Measurements from ENCODE around the gene SV2B. TPM values are rescaled to one million over a fixed set of nuclear protein-coding genes. Genes with fewer than 3 reads are reported as not detected.
A peak's percentile ranks its signal among the peaks of the same experiment; 100 is the strongest.

SV2B gene
- polyA plus RNA-seq, 2 donors: 0.02 to 0.07 TPM

DNA sequence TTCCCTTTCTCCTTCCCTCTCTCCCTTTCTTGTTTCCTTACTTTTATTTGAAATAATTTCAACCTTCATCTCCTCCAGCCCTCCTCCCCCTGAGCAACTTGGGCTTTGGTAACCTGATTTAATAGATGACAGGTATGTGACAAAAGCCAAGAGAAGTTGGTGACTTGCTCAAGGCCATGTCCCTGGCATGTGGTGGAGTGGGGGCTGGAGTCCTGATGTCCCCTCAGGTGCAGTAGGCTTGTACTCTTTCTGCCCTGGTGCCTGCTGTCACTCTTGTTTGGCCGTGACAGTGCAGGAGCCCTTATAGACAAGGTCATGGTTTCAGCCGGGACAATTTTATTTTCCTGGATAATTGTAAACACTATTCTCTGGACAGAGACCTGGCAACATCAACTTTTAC, 152.7 kb downstream of the SV2B start:
- WGBS, 2 donors: 72 to 89% methylated on average over 2 of the region's 2 CpGs
- Histone ChIP-seq H3K27me3 (ENCODE audit: control insufficient read depth in 1 of 2, insufficient read depth in 2 of 2, low read length in 2 of 2) (peaks cover 0 to 3% of the 10 kb centered on the region in 2 donors), H3K9me3 (ENCODE audit: control insufficient read depth in 2 of 2, insufficient read depth in 1 of 2, low read depth in 1 of 2, low read length in 1 of 2) (no peaks in the 10 kb centered on the region), H3K4me3 (ENCODE audit: low read depth in 1 of 2, low read length in 2 of 2) (no peak overlapping the region), H3K4me1 (ENCODE audit: control insufficient read depth in 2 of 2, insufficient read depth in 2 of 2, low read length in 1 of 2) (no peaks in the 10 kb centered on the region), H3K36me3 (ENCODE audit: control insufficient read depth in 2 of 2, insufficient read depth in 2 of 2, low read length in 1 of 2) (no peaks in the 10 kb centered on the region), H3K27ac (ENCODE audit: low read depth in 2 of 2, low read length in 1 of 2) (no peak overlapping the region)

- H3K27ac ChIP-seq (ENCODE audit: low read depth in 2 of 2, low read length in 1 of 2): no peak overlapping the region
- H3K4me3 ChIP-seq (ENCODE audit: low read depth in 1 of 2, low read length in 2 of 2): no peak overlapping the region
- peaks cover 0 to 3% of the 10 kb centered on the region in 2 donors for H3K27me3 ChIP-seq (ENCODE audit: control insufficient read depth in 1 of 2, insufficient read depth in 2 of 2, low read length in 2 of 2)
- 72 to 79% methylated on average over 3 of the region's 3 CpGs for WGBS, 2 donors
- no peaks in the 10 kb centered on the region for H3K36me3 ChIP-seq (ENCODE audit: control insufficient read depth in 2 of 2, insufficient read depth in 2 of 2, low read length in 1 of 2)
- H3K9me3 ChIP-seq (ENCODE audit: control insufficient read depth in 2 of 2, insufficient read depth in 1 of 2, low read depth in 1 of 2, low read length in 1 of 2): no peaks in the 10 kb centered on the region
- no peaks in the 10 kb centered on the region for H3K4me1 ChIP-seq (ENCODE audit: control insufficient read depth in 2 of 2, insufficient read depth in 2 of 2, low read length in 1 of 2)
Observed at GRCh38 chr15:91253605-91254004, 153.5 kb downstream of the SV2B start.

DNA sequence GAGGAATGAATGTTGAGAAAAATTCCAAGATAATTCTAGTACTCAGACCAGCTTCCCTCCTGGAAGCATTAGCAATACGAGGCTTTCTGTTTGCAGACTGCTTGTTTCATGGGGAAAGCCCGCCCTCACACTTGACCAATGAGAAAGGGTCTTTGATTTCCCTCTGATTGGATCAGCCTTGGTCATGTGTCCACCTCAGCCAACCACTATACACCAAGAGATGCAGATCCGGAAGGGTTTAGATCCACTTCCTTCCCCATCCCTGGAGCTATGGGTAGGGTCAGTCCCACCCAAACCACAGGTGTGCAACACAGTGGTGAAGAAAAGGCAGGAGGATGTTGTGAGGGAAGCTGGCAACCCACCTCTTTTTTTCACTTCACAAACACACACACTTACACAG, 154.7 kb downstream of the SV2B start:
- WGBS, 2 donors: 75 to 86% methylated on average over 3 of the region's 3 CpGs
- Histone ChIP-seq H3K4me3 (ENCODE audit: low read depth in 1 of 2, low read length in 2 of 2) (no peak overlapping the region), H3K36me3 (ENCODE audit: control insufficient read depth in 2 of 2, insufficient read depth in 2 of 2, low read length in 1 of 2) (no peaks in the 10 kb centered on the region), H3K27me3 (ENCODE audit: control insufficient read depth in 1 of 2, insufficient read depth in 2 of 2, low read length in 2 of 2) (peaks cover 0 to under 1% of the 10 kb centered on the region in 2 donors), H3K9me3 (ENCODE audit: control insufficient read depth in 2 of 2, insufficient read depth in 1 of 2, low read depth in 1 of 2, low read length in 1 of 2) (no peaks in the 10 kb centered on the region), H3K4me1 (ENCODE audit: control insufficient read depth in 2 of 2, insufficient read depth in 2 of 2, low read length in 1 of 2) (no peaks in the 10 kb centered on the region), H3K27ac (ENCODE audit: low read depth in 2 of 2, low read length in 1 of 2) (no peak overlapping the region)

GRCh38 chr15:91255670-91256192, 155.7 kb downstream of the SV2B start:
- Histone ChIP-seq H3K9me3 (ENCODE audit: control insufficient read depth in 2 of 2, insufficient read depth in 1 of 2, low read depth in 1 of 2, low read length in 1 of 2) (no peaks in the 10 kb centered on the region), H3K27ac (ENCODE audit: low read depth in 2 of 2, low read length in 1 of 2) (no peak overlapping the region), H3K36me3 (ENCODE audit: control insufficient read depth in 2 of 2, insufficient read depth in 2 of 2, low read length in 1 of 2) (no peaks in the 10 kb centered on the region), H3K4me3 (ENCODE audit: low read depth in 1 of 2, low read length in 2 of 2) (no peak overlapping the region), H3K27me3 (ENCODE audit: control insufficient read depth in 1 of 2, insufficient read depth in 2 of 2, low read length in 2 of 2) (no peaks in the 10 kb centered on the region), H3K4me1 (ENCODE audit: control insufficient read depth in 2 of 2, insufficient read depth in 2 of 2, low read length in 1 of 2) (no peaks in the 10 kb centered on the region)
- WGBS, 2 donors: 37 to 43% methylated on average over 3 of the region's 3 CpGs

- peaks cover 0 to under 1% of the 10 kb centered on the region in 2 donors for H3K4me1 ChIP-seq (ENCODE audit: control insufficient read depth in 2 of 2, insufficient read depth in 2 of 2, low read length in 1 of 2)
- H3K27ac ChIP-seq (ENCODE audit: low read depth in 2 of 2, low read length in 1 of 2): no peak overlapping the region
- 86 to 87% methylated on average over 6 of the region's 6 CpGs for WGBS, 2 donors
- no peaks in the 10 kb centered on the region for H3K36me3 ChIP-seq (ENCODE audit: control insufficient read depth in 2 of 2, insufficient read depth in 2 of 2, low read length in 1 of 2)
- H3K4me3 ChIP-seq (ENCODE audit: low read depth in 1 of 2, low read length in 2 of 2): no peak overlapping the region
- no peaks in the 10 kb centered on the region for H3K27me3 ChIP-seq (ENCODE audit: control insufficient read depth in 1 of 2, insufficient read depth in 2 of 2, low read length in 2 of 2)
- no peaks in the 10 kb centered on the region for H3K9me3 ChIP-seq (ENCODE audit: control insufficient read depth in 2 of 2, insufficient read depth in 1 of 2, low read depth in 1 of 2, low read length in 1 of 2)
Observed at GRCh38 chr15:91257746-91258414, 157.8 kb downstream of the SV2B start.

DNA sequence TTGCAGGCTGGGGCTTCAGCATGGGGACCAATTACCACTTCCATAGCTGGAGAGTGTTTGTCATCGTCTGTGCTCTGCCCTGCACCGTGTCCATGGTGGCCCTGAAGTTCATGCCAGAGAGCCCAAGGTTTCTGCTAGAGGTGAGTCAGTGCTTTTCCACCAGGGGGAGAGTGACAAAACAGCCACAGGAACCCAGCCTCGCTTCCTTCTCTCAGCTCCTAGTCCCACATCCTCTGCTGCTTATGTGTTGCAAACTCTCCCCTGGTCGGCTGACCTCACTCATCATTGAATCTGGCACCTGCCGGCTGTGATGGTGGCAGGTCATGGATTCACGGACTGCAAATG, 158.3 kb downstream of the SV2B start:
- WGBS, 2 donors: 52 to 64% methylated on average over 6 of the region's 6 CpGs

GRCh38 chr15:91259077-91259476, 159.0 kb downstream of the SV2B start:
- Histone ChIP-seq H3K36me3 (ENCODE audit: control insufficient read depth in 2 of 2, insufficient read depth in 2 of 2, low read length in 1 of 2) (no peaks in the 10 kb centered on the region), H3K9me3 (ENCODE audit: control insufficient read depth in 2 of 2, insufficient read depth in 1 of 2, low read depth in 1 of 2, low read length in 1 of 2) (no peaks in the 10 kb centered on the region), H3K4me1 (ENCODE audit: control insufficient read depth in 2 of 2, insufficient read depth in 2 of 2, low read length in 1 of 2) (peaks cover 0 to 7% of the 10 kb centered on the region in 2 donors), H3K27ac (ENCODE audit: low read depth in 2 of 2, low read length in 1 of 2) (no peak overlapping the region), H3K27me3 (ENCODE audit: control insufficient read depth in 1 of 2, insufficient read depth in 2 of 2, low read length in 2 of 2) (no peaks in the 10 kb centered on the region), H3K4me3 (ENCODE audit: low read depth in 1 of 2, low read length in 2 of 2) (no peak overlapping the region)
- 81 to 84% methylated on average over 3 of the region's 3 CpGs for WGBS, 2 donors

More for the DNA sequence above, 158.3 kb downstream of the SV2B start:
- Histone ChIP-seq H3K4me3 (ENCODE audit: low read depth in 1 of 2, low read length in 2 of 2) (no peak overlapping the region), H3K36me3 (ENCODE audit: control insufficient read depth in 2 of 2, insufficient read depth in 2 of 2, low read length in 1 of 2) (no peaks in the 10 kb centered on the region), H3K4me1 (ENCODE audit: control insufficient read depth in 2 of 2, insufficient read depth in 2 of 2, low read length in 1 of 2) (peaks cover 0 to 5% of the 10 kb centered on the region in 2 donors), H3K27me3 (ENCODE audit: control insufficient read depth in 1 of 2, insufficient read depth in 2 of 2, low read length in 2 of 2) (no peaks in the 10 kb centered on the region), H3K27ac (ENCODE audit: low read depth in 2 of 2, low read length in 1 of 2) (no peak overlapping the region), H3K9me3 (ENCODE audit: control insufficient read depth in 2 of 2, insufficient read depth in 1 of 2, low read depth in 1 of 2, low read length in 1 of 2) (no peaks in the 10 kb centered on the region)

DNA sequence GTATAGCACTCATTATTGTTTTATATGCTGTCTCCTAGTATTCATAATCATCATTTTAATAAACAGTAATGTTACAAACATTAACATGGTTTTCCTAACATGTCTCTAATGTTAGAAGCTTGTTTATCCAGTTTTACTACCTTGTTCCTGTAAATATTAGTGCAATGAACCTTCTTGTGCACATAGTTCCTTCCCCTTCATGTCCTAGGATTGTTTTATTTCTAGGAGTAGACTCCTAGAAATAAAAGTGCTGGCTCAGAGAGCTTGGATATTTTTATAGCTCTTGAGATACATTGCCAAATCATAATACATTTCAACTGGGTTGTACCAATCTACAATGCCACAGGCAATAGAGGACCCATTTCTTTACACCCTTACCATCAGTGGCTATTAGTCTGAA, 161.3 kb downstream of the SV2B start:
- H3K27ac ChIP-seq (ENCODE audit: low read depth in 2 of 2, low read length in 1 of 2): no peak overlapping the region
- no peak overlapping the region for H3K4me3 ChIP-seq (ENCODE audit: low read depth in 1 of 2, low read length in 2 of 2)
- H3K36me3 ChIP-seq (ENCODE audit: control insufficient read depth in 2 of 2, insufficient read depth in 2 of 2, low read length in 1 of 2): no peaks in the 10 kb centered on the region
- H3K4me1 ChIP-seq (ENCODE audit: control insufficient read depth in 2 of 2, insufficient read depth in 2 of 2, low read length in 1 of 2): peaks cover 0 to 7% of the 10 kb centered on the region in 2 donors
- no peaks in the 10 kb centered on the region for H3K27me3 ChIP-seq (ENCODE audit: control insufficient read depth in 1 of 2, insufficient read depth in 2 of 2, low read length in 2 of 2)
- no peaks in the 10 kb centered on the region for H3K9me3 ChIP-seq (ENCODE audit: control insufficient read depth in 2 of 2, insufficient read depth in 1 of 2, low read depth in 1 of 2, low read length in 1 of 2)

DNA sequence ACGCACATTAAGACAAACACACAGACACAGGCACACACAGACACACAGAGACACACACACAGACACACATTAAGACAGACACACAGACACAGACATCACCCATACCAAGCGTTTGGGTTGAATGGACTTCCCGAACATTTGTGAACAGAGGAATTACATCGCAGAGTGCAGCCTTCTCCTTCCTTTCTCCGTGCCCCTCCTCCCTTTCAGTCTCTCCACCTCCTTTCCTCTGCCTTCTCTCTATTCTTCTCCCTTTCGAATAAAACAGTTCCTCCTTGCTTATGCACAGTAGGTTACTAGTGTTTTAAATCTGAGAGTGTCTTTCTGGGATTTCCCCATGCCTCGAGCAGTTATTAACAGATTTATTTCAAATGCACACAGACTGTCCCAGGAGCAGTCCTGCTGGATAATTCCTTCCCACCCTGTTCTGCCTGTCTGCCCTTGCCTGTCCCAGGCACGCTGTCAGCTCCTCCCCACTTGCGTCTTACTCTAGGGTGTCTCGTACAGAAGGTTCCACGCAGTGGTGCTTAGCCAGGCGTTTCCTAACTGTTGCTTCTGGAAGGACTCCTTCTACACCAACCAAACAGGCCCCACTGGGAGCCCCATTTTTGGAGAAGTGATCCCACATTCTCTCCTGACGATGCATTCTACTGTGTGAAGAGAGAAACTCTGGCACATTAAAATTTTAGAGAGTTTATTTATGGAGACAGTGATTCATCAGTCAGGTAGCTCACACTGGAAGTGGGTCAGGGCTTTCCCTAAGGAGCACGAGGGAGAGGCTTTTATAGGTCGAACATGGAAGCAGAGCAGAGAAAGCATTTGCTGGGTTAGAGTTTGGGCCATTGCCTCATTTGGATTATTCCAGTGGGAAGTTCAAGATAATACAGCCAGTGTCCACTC, 163.8 kb downstream of the SV2B start:
- H3K27me3 ChIP-seq (ENCODE audit: control insufficient read depth in 1 of 2, insufficient read depth in 2 of 2, low read length in 2 of 2): no peaks in the 10 kb centered on the region
- peak overlapping the region; percentile 14 to 71 for H3K27ac ChIP-seq (ENCODE audit: low read depth in 2 of 2, low read length in 1 of 2)
- 24 to 47% methylated on average over 15 of the region's 15 CpGs for WGBS, 2 donors
- H3K4me1 ChIP-seq (ENCODE audit: control insufficient read depth in 2 of 2, insufficient read depth in 2 of 2, low read length in 1 of 2): peaks cover 0 to 7% of the 10 kb centered on the region in 2 donors
- no peaks in the 10 kb centered on the region for H3K36me3 ChIP-seq (ENCODE audit: control insufficient read depth in 2 of 2, insufficient read depth in 2 of 2, low read length in 1 of 2)
- no peaks in the 10 kb centered on the region for H3K9me3 ChIP-seq (ENCODE audit: control insufficient read depth in 2 of 2, insufficient read depth in 1 of 2, low read depth in 1 of 2, low read length in 1 of 2)
- no peak overlapping the region for H3K4me3 ChIP-seq (ENCODE audit: low read depth in 1 of 2, low read length in 2 of 2)
